ENCODE data around the gene MYO1E. TPM values are rescaled to one million over a fixed set of nuclear protein-coding genes. Genes with fewer than 3 reads are reported as not detected.

The MYO1E gene
- total RNA-seq, 4 donors from 2014 or later, result 245 to 380 (median 268) TPM

DNA sequence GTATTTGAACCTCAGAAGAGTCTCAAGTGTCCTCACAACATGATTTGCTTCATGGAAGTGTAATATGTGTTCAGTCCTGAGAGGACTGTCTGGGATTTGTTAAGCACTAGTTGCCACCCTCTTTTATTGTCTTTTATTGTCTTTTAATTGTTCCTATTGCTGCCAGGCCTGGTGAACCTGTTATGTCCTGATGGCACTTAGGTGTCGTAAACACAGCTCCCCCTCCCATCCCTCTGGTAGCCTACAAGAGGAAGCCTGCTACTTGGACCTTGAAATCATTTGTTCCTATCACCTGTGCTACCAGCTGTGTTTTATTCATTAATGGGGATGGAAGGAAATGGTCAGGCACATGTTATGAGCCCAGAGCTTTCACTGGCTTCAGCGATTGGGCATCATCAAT is 248.4 kb downstream of the MYO1E start:
- TF ChIP-seq POLR2A (IDR thresholded peaks at IDR 0.05), result no peak
- TF ChIP-seq, protein P1, sequence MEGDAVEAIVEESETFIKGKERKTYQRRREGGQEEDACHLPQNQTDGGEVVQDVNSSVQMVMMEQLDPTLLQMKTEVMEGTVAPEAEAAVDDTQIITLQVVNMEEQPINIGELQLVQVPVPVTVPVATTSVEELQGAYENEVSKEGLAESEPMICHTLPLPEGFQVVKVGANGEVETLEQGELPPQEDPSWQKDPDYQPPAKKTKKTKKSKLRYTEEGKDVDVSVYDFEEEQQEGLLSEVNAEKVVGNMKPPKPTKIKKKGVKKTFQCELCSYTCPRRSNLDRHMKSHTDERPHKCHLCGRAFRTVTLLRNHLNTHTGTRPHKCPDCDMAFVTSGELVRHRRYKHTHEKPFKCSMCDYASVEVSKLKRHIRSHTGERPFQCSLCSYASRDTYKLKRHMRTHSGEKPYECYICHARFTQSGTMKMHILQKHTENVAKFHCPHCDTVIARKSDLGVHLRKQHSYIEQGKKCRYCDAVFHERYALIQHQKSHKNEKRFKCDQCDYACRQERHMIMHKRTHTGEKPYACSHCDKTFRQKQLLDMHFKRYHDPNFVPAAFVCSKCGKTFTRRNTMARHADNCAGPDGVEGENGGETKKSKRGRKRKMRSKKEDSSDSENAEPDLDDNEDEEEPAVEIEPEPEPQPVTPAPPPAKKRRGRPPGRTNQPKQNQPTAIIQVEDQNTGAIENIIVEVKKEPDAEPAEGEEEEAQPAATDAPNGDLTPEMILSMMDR (IDR thresholded peaks at IDR 0.05), result peak in 2 of 6 experiments; percentile 4 to 19
- peak in 2 of 3 donors; percentile 55 to 79 for DNase-seq
- no peaks in the 10 kb centered on the region for H3K9me3 ChIP-seq
- H3K27ac ChIP-seq, result peak overlapping the region in 1 of 4 donors; percentile 63
- H3K4me3 ChIP-seq, result no peak overlapping the region
- no peaks in the 10 kb centered on the region for H3K36me3 ChIP-seq
- H3K27me3 ChIP-seq, result no peaks in the 10 kb centered on the region
- peaks cover 0 to 19% (median 0%) of the 10 kb centered on the region in 4 donors for H3K4me1 ChIP-seq

DNA sequence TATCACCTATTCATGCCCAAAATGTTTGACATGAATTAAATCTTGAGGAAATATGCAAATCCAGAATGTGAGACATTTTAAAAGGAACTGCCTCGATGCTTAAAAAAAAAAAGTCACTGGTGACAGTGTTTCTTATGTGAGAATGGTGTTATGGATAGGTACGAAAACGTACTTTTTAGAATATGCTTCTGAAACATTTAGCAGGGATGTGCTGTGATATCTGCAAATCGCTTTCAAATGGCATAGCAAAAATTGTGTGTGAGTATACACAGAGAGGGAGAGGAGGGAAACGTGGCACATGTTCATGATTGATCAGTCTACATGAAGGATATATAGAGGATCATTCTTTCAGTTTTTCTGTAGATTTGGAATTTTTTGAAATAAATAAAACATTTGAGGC is 251.7 kb downstream of the MYO1E start:
- Histone ChIP-seq H3K4me3 (no peak overlapping the region), H3K27me3 (no peaks in the 10 kb centered on the region), H3K4me1 (peaks cover 0 to 19% (median 0%) of the 10 kb centered on the region in 4 donors), H3K9me3 (no peaks in the 10 kb centered on the region), H3K27ac (no peak overlapping the region), H3K36me3 (no peaks in the 10 kb centered on the region)
- no peak for DNase-seq
- TF ChIP-seq, protein P1 (IDR thresholded peaks at IDR 0.05), result no peak
- no peak for TF ChIP-seq POLR2A (IDR thresholded peaks at IDR 0.05)

DNA sequence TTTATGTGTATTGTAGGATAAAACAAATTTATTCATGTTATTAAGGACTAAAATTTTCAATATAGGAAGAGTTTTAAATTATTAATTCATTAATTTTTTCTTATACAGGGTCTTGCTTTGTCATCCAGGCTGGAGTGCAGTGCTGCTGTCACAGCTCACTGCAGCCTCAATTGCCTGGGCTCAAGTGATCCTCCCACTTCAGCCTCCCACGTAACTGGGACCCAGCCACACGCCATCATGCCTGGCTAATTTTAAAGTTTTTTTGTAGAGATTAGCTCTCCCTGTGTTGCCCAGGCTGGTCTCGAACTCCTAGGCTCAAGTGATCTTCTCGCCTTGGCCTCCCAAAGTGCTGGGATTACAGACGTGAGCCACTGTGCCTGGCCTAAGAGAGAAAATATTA is 253.0 kb downstream of the MYO1E start:
- Histone ChIP-seq H3K4me3 (no peak overlapping the region), H3K4me1 (peaks cover 0 to 13% (median 0%) of the 10 kb centered on the region in 4 donors), H3K9me3 (no peaks in the 10 kb centered on the region), H3K27me3 (no peaks in the 10 kb centered on the region), H3K27ac (no peak overlapping the region), H3K36me3 (no peaks in the 10 kb centered on the region)
- DNase-seq, result no peak
- no peak for TF ChIP-seq POLR2A (IDR thresholded peaks at IDR 0.05)
- TF ChIP-seq, protein P1 (IDR thresholded peaks at IDR 0.05), result no peak

DNA sequence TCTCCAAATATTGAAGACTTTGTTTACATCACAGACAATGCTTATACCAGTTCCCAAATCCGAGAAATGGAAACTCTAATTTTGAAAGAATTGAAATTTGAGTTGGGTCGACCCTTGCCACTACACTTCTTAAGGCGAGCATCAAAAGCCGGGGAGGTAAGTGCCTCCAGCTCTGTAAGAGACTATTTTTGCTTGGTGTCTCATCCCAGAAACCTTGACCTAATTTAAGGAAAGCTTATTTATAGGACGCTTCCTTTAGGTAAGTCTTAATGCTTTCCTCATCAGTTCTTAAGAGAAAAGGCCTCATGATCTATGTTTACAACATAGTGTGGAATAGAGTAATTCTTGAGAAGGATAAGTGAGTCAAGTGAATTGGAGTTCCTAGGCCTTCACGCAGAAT is 255.9 kb downstream of the MYO1E start:
- no peaks in the 10 kb centered on the region for H3K36me3 ChIP-seq
- no peak overlapping the region for H3K27ac ChIP-seq
- no peak for DNase-seq
- H3K4me3 ChIP-seq, result no peak overlapping the region
- H3K4me1 ChIP-seq, result no peaks in the 10 kb centered on the region
- no peak for TF ChIP-seq POLR2A (IDR thresholded peaks at IDR 0.05)
- TF ChIP-seq, protein P1 (IDR thresholded peaks at IDR 0.05), result no peak
- H3K27me3 ChIP-seq, result no peaks in the 10 kb centered on the region
- H3K9me3 ChIP-seq, result no peaks in the 10 kb centered on the region

DNA sequence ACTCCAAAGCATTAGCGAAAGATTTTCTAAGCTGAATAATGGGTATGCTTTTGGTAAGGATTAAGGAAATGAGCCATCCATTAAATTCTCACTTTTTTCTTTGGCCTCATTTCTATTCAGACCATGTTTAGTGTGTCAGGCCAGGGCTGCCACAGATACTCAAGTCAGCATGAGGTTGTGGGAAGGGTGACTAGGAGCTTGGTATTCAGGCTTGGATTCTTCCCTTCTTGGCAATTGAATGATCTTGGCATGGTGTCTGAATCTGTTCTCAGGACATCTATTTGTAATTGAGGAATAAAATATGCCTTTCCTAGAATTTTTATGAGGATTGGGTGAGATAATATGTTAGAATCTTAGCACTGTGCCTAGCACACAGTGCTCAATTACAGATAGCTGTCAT is 256.5 kb downstream of the MYO1E start:
- TF ChIP-seq, protein P1 (IDR thresholded peaks at IDR 0.05), result no peak
- no peak for TF ChIP-seq POLR2A (IDR thresholded peaks at IDR 0.05)

DNA sequence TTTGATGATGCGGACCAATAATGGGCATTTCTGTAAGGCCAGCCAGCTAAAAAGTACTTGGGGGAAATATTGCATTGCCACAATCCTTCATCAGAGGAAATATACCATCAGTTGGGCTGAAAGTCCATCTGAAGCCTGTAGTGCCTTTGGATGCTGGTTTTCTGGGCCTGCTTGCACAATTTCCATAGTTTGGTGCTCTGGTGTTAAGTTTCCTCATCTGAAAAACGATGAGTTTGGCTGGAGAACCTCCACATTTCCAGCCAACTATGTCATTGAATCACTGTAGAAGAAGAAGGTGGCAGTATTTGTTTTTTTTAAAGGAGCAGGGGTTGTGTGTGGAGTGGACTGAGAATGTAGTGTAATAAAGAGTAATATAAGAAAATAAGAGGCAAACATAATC is 257.6 kb downstream of the MYO1E start:
- Histone ChIP-seq H3K36me3 (no peaks in the 10 kb centered on the region), H3K9me3 (no peaks in the 10 kb centered on the region), H3K4me3 (no peak overlapping the region), H3K4me1 (no peaks in the 10 kb centered on the region), H3K27ac (no peak overlapping the region), H3K27me3 (no peaks in the 10 kb centered on the region)
- no peak for DNase-seq
- TF ChIP-seq POLR2A (IDR thresholded peaks at IDR 0.05), result no peak
- TF ChIP-seq, protein P1 (IDR thresholded peaks at IDR 0.05), result no peak

More for the DNA sequence above, 256.5 kb downstream of the MYO1E start:
- H3K36me3 ChIP-seq, result no peaks in the 10 kb centered on the region
- H3K27ac ChIP-seq, result no peak overlapping the region
- no peaks in the 10 kb centered on the region for H3K9me3 ChIP-seq
- no peak for DNase-seq
- H3K27me3 ChIP-seq, result no peaks in the 10 kb centered on the region
- H3K4me3 ChIP-seq, result no peak overlapping the region
- no peaks in the 10 kb centered on the region for H3K4me1 ChIP-seq
